Adrenal gland (tissue), 5 donors: ENCODE measurements around the gene AADAC.

Experiments used
- POLR2A ChIP-seq, 2 donors: fragments of 450-650 bp; IDR thresholded peaks; one replicate each; pipeline ENCODE4 v1.6.1; 2017; ENCODE audit warnings: antibody characterized with exemption in 2 of 2, mild to moderate bottlenecking in 2 of 2, moderate library complexity in 1 of 2
- TF ChIP-seq, protein P1 (sequence below), 6 experiments: fragments of 450-650 bp in 4 of 6; fragments of 200-600 bp in 2 of 6; sonication (generic) in 1 of 6; IDR thresholded peaks; 1 replicate in 5 of 6; 2 replicates in 1 of 6; pipeline versions ENCODE4 v1.5.1 to v1.8.0; 2016 to 2021; ENCODE audit warnings: antibody characterized with exemption in 6 of 6, mild to moderate bottlenecking in 2 of 6, moderate library complexity in 1 of 6
- donor health status: DM: no; HTN: no; CAD: no.

DNA sequence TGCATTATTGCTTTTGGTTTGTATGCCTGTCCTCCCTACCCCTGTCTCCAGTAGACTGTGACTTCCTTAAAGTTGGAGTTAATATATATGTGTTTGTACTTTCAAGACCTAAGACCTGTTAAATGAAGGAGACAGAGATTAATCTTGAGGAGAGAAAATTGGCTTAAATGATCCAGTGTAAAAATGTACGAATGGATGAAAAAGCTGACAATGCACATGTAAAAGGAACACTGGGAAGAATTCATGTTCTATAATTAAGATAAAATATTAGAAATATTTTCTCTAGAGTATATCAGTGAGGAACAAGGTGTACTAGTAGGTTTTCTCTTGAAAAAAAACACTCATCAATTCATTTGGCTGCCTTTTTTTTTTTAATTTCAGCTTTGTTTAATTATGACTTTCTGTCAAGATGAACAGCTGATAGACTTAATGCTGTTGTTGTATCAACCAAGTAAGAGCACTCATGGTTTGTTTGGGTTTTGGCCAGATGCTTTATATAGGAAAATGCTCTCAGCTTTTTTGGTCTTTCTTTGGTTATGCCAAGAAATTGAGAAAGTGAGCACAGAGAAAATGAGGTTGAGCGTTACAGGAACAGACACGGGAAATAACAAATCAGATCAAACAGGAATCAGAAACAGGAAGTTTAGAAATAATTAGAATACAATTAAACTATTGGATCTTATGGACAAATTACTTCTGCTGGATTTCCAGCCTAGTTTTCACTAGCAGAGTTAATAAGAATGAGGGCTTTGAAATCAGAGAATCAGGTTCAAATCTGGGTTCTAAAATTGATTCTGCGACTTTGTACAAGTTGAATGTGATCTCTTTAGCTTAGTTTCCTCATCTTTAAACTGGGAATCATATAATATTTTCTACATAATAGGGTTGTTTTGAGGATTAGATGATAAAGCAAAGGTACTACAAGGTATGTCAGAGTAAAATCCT lies 38.3 kb upstream of the AADAC start:
- TF ChIP-seq, protein P1, sequence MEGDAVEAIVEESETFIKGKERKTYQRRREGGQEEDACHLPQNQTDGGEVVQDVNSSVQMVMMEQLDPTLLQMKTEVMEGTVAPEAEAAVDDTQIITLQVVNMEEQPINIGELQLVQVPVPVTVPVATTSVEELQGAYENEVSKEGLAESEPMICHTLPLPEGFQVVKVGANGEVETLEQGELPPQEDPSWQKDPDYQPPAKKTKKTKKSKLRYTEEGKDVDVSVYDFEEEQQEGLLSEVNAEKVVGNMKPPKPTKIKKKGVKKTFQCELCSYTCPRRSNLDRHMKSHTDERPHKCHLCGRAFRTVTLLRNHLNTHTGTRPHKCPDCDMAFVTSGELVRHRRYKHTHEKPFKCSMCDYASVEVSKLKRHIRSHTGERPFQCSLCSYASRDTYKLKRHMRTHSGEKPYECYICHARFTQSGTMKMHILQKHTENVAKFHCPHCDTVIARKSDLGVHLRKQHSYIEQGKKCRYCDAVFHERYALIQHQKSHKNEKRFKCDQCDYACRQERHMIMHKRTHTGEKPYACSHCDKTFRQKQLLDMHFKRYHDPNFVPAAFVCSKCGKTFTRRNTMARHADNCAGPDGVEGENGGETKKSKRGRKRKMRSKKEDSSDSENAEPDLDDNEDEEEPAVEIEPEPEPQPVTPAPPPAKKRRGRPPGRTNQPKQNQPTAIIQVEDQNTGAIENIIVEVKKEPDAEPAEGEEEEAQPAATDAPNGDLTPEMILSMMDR (IDR thresholded peaks at IDR 0.05) = no peak
- no peak for TF ChIP-seq POLR2A (IDR thresholded peaks at IDR 0.05)
